ENCODE results near the gene TMEM184B. TPM values are rescaled to one million over a fixed set of nuclear protein-coding genes. Genes with fewer than 3 reads are reported as not detected.

TMEM184B gene
- total RNA-seq, 1 donor from 2014 or later, result 62.8 TPM

DNA sequence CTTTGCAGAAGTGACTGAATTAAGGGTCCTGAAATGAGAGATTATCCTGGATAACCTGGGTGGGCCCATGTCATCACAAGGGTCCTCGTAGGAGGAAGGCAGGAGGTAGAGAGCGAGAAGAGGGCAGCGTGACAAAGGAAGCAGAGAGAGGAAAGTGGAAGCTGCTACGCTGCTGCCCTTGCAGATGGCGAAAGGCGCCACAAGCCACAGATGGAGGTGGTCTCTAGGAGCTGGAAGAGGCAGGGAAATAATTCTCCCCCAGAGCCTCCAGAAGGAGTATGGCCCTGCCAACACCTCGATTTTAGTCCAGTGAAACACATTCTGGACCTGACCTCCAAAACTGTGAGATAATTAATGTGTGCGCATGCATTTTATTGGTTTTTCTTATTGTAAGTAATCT is 13.4 kb downstream of the TMEM184B start:
- no peak overlapping the region for H3K4me3 Mint-ChIP-seq

DNA sequence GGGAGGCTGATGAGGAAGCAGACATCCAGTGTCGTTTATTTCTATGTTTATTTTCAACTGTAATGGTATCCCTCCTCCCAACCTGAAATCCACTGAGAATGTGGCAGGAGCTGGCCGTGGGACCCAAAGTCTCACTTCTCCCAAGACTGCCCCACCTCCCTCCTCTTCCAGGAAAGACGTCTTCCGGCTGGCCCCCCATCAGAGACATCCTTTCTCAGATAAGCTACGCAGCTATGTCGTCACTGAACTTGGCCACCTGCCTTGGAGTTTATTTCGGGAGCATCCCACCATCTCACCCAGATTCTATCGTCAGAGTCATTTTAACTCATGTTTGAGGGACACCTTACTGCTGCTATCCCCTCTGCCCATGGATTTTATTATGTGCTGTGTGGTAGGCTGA is 13.9 kb downstream of the TMEM184B start:
- peak overlapping the region; percentile 91 for H3K27ac Mint-ChIP-seq
- H3K27me3 Mint-ChIP-seq (ENCODE audit: low read depth), result no peaks in the 10 kb centered on the region
- no peak for DNase-seq (ENCODE audit: low spot score in 2 of 2, unreplicated experiment in 2 of 2)
- TF ChIP-seq, protein P1, sequence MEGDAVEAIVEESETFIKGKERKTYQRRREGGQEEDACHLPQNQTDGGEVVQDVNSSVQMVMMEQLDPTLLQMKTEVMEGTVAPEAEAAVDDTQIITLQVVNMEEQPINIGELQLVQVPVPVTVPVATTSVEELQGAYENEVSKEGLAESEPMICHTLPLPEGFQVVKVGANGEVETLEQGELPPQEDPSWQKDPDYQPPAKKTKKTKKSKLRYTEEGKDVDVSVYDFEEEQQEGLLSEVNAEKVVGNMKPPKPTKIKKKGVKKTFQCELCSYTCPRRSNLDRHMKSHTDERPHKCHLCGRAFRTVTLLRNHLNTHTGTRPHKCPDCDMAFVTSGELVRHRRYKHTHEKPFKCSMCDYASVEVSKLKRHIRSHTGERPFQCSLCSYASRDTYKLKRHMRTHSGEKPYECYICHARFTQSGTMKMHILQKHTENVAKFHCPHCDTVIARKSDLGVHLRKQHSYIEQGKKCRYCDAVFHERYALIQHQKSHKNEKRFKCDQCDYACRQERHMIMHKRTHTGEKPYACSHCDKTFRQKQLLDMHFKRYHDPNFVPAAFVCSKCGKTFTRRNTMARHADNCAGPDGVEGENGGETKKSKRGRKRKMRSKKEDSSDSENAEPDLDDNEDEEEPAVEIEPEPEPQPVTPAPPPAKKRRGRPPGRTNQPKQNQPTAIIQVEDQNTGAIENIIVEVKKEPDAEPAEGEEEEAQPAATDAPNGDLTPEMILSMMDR (IDR thresholded peaks at IDR 0.05; ENCODE audit: unreplicated experiment), result no peak
- peaks cover 8% of the 10 kb centered on the region for H3K36me3 Mint-ChIP-seq
- H3K4me3 Mint-ChIP-seq, result no peak overlapping the region
- no peaks in the 10 kb centered on the region for H3K9me3 Mint-ChIP-seq
- H3K4me1 Mint-ChIP-seq, result peaks cover 34% of the 10 kb centered on the region

More for the DNA sequence above, 13.4 kb downstream of the TMEM184B start:
- Mint-ChIP-seq H3K4me1 (peaks cover 34% of the 10 kb centered on the region), H3K9me3 (no peaks in the 10 kb centered on the region), H3K27me3 (ENCODE audit: low read depth) (no peaks in the 10 kb centered on the region), H3K27ac (peak overlapping the region; percentile 91), H3K36me3 (peaks cover 8% of the 10 kb centered on the region)
- DNase-seq (ENCODE audit: low spot score in 2 of 2, unreplicated experiment in 2 of 2), result no peak
- TF ChIP-seq, protein P1 (IDR thresholded peaks at IDR 0.05; ENCODE audit: unreplicated experiment), result no peak

DNA sequence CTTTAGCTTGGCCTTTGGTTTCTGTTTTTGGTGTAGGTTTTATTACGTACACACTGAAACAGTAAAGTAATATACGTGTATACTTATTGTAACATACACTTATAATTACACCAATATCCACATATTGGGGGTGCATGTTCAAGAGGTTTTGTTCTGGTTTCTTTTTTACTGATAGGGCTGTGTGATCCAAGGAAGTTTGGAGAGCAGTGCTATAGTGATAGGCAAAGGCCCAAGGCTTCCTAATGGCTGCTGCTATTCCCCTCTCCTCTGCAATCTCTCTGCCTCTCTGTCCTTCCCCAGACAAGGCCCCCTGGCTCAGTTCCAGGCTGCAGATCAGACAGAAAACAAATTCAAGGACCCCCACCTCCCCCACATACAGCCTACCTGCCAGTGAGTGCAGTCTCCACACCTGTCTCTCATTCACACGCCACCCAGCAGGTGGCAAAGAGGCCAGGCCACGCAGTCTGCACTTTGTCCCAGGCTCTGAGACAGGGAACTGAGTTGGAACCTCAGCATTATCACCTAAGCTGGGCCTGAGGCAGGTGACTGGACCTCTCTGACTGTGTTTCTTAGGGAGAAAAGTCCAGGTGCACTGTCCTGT is 15.1 kb downstream of the TMEM184B start:
- Mint-ChIP-seq H3K4me1 (peaks cover 34% of the 10 kb centered on the region), H3K36me3 (peaks cover 3% of the 10 kb centered on the region), H3K4me3 (peak overlapping the region; percentile 26), H3K9me3 (no peaks in the 10 kb centered on the region), H3K27me3 (ENCODE audit: low read depth) (no peaks in the 10 kb centered on the region), H3K27ac (peak overlapping the region; percentile 89)
- DNase-seq (ENCODE audit: low spot score in 2 of 2, unreplicated experiment in 2 of 2), result no peak
- TF ChIP-seq, protein P1 (IDR thresholded peaks at IDR 0.05; ENCODE audit: unreplicated experiment), result no peak

DNA sequence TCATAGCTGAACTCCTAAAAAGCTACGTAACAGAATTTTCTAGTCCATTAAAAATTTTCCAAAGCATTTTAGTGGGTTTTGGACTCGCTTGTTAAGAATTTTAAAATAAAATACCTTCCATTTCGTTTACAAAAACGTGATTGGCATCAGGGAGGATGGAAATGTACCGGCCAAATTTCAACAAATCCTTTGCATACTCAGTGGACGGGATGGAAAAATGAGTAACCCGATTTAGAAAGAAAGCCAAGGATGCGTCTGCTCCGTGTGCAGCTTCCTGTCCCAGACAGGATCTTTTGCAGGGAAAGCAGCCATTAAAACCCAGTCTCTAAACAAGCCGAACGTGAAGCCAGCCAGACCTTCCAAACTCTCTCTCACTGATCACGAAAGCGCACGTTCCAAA is 15.6 kb downstream of the TMEM184B start:
- Mint-ChIP-seq H3K36me3 (peaks cover under 1% of the 10 kb centered on the region), H3K4me3 (peak overlapping the region; percentile 26), H3K9me3 (no peaks in the 10 kb centered on the region), H3K4me1 (peaks cover 34% of the 10 kb centered on the region), H3K27me3 (ENCODE audit: low read depth) (no peaks in the 10 kb centered on the region), H3K27ac (peak overlapping the region; percentile 89)
- TF ChIP-seq, protein P1 (IDR thresholded peaks at IDR 0.05; ENCODE audit: unreplicated experiment), result no peak
- DNase-seq (ENCODE audit: low spot score in 2 of 2, unreplicated experiment in 2 of 2), result no peak

DNA sequence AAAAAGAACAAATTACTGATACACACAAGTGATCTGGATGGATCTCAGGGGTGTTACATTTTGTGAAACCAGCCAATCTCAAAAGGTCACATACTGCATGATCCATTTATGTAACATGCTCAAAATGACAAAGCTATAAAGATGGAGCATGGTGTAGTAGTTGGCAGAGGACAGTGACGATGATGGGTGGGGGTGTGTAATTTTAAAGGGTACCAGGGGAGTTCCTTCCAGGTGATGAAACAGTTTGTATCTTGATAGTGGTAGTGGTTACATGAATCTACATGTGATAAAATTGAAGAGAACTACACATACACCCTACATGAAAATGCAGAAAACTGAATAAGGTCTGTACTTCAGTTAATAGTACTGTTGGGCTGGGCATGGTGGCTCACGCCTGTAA is 17.1 kb downstream of the TMEM184B start:
- no peaks in the 10 kb centered on the region for H3K27me3 Mint-ChIP-seq (ENCODE audit: low read depth)
- H3K4me3 Mint-ChIP-seq, result no peak overlapping the region
- TF ChIP-seq, protein P1 (IDR thresholded peaks at IDR 0.05; ENCODE audit: unreplicated experiment), result no peak
- no peak for DNase-seq (ENCODE audit: low spot score in 2 of 2, unreplicated experiment in 2 of 2)
- no peaks in the 10 kb centered on the region for H3K36me3 Mint-ChIP-seq
- peaks cover 26% of the 10 kb centered on the region for H3K4me1 Mint-ChIP-seq
- H3K9me3 Mint-ChIP-seq, result no peaks in the 10 kb centered on the region
- H3K27ac Mint-ChIP-seq, result no peak overlapping the region

- TF ChIP-seq, protein P1 (IDR thresholded peaks at IDR 0.05; ENCODE audit: unreplicated experiment), result no peak
- Mint-ChIP-seq H3K4me1 (no peaks in the 10 kb centered on the region), H3K27me3 (ENCODE audit: low read depth) (no peaks in the 10 kb centered on the region), H3K36me3 (peaks cover 16% of the 10 kb centered on the region), H3K9me3 (no peaks in the 10 kb centered on the region), H3K27ac (no peak overlapping the region), H3K4me3 (no peak overlapping the region)
- no peak for DNase-seq (ENCODE audit: low spot score in 2 of 2, unreplicated experiment in 2 of 2)
These were observed 21.5 kb downstream of the TMEM184B start for GRCh38 chr22:38251341-38251692.
